PC-3 (cell line): ENCODE results near the gene KNCN. TPM values are rescaled to one million over a fixed set of nuclear protein-coding genes. Genes with fewer than 3 reads are reported as not detected.

ENCODE experiments used
- ATAC-seq: fragments of 200-7000 bp; cut with Tn5 transposase; 2 replicates; pipeline ENCODE4 v1.9.1; 2020; ENCODE audit warnings: mild to moderate bottlenecking, moderate library complexity
- BruUV-seq: library from RNA; stranded (reverse); fragments of 400-500 nt; replicated peaks from 2 replicates; lab custom pipeline; 2021; lab: Mats Ljungman, UMichigan
- CTCF ChIA-PET: fragments of 300-600 bp; sonication (Branson Sonifier 250); formaldehyde crosslinking; loops from one replicate; lab custom pipeline; 2022; ENCODE audit warnings: antibody characterized with exemption; lab: Charles Lee
- POLR2A ChIA-PET: fragments of 300-600 bp; sonication (Branson Sonifier 250); formaldehyde crosslinking; loops from one replicate; lab custom pipeline; 2022; ENCODE audit warnings: antibody characterized with exemption; ENCODE audit not compliant: unreplicated experiment; lab: Charles Lee
- DNase-seq: peaks from one replicate; pipeline ENCODE4 v3.0.0-alpha.2; 2015
- H2AFZ ChIP-seq: fragments of 300-600 bp; sonication (generic); 2 replicates; pipeline ENCODE4 v1.6.0; 2016; ENCODE audit warnings: antibody characterized with exemption, low read length
- H3F3A ChIP-seq: fragments of 300-600 bp; sonication (generic); one replicate; pipeline ENCODE4 v1.6.0; 2017; ENCODE audit warnings: antibody characterized with exemption, low read length, control low read depth, mild to moderate bottlenecking; ENCODE audit not compliant: unreplicated experiment
- H3K27ac ChIP-seq: fragments of 300-600 bp; sonication (generic); 2 replicates; pipeline ENCODE4 v1.5.1; 2016; ENCODE audit warnings: mild to moderate bottlenecking, low read length
- H3K27me3 ChIP-seq: fragments of 300-600 bp; sonication (generic); 2 replicates; pipeline ENCODE4 v1.6.1; 2016; ENCODE audit warnings: low read length, mixed read lengths
- H3K36me3 ChIP-seq: fragments of 300-600 bp; sonication (generic); 2 replicates; pipeline ENCODE4 v1.6.1; 2016; ENCODE audit warnings: low read depth, mixed run types, low read length, mixed read lengths
- H3K4me1 ChIP-seq: fragments of 300-600 bp; sonication (generic); 2 replicates; pipeline ENCODE4 v1.5.1; 2016; ENCODE audit warnings: low read length; ENCODE audit not compliant: insufficient read depth
- H3K4me2 ChIP-seq: fragments of 300-600 bp; sonication (generic); 2 replicates; pipeline ENCODE4 v1.6.0; 2016; ENCODE audit warnings: low read length
- H3K4me3 ChIP-seq: fragments of 300-600 bp; sonication (generic); 2 replicates; pipeline ENCODE4 v1.5.1; 2016; ENCODE audit warnings: mild to moderate bottlenecking, low read length, mixed read lengths
- H3K79me2 ChIP-seq: fragments of 300-600 bp; sonication (generic); 2 replicates; pipeline ENCODE4 v1.6.1; 2017; ENCODE audit warnings: low read length, mixed read lengths
- H3K9ac ChIP-seq: fragments of 300-600 bp; sonication (generic); 2 replicates; pipeline ENCODE4 v1.6.0; 2016; ENCODE audit warnings: mild to moderate bottlenecking, low read length
- H3K9me2 ChIP-seq: fragments of 300-600 bp; sonication (generic); replicated peaks from 2 replicates; pipeline ENCODE4 v1.6.1; 2016; ENCODE audit warnings: mixed run types, low read length, mixed read lengths
- H3K9me3 ChIP-seq: fragments of 300-600 bp; sonication (generic); 2 replicates; pipeline ENCODE4 v1.6.1; 2016; ENCODE audit warnings: low read length, mixed read lengths
- H4K20me1 ChIP-seq: fragments of 300-600 bp; sonication (generic); 2 replicates; pipeline ENCODE4 v1.6.1; 2016; ENCODE audit warnings: low read length, mixed read lengths
- EZH2 ChIP-seq: fragments of 300-600 bp; sonication (generic); IDR thresholded peaks from one replicate; pipeline ENCODE4 v1.6.1; 2017; ENCODE audit warnings: antibody characterized with exemption, mild to moderate bottlenecking, low read length; ENCODE audit not compliant: unreplicated experiment
- EZH2phosphoT487 ChIP-seq: fragments of 300-600 bp; sonication (generic); IDR thresholded peaks from 2 replicates; pipeline ENCODE4 v1.6.1; 2018; ENCODE audit warnings: mild to moderate bottlenecking, antibody characterized with exemption, low read length, borderline replicate concordance
- intact Hi-C: fragments of 100-400 bp; cut with micrococcal nuclease; formaldehyde crosslinking; loops from 2 replicates; pipeline ENCODE4 v1.9.0; 2023
- total RNA-seq: library from RNA; depleted of rRNA; stranded (reverse); fragments of >200 nt; gene quantifications from 2 replicates; pipeline ENCODE4 v1.2.3, GENCODE V29; 2014
- TF ChIP-seq, protein P1 (sequence below): fragments of 300-600 bp; sonication (generic); conservative IDR thresholded peaks from 2 replicates; pipeline ENCODE4 v1.5.1; 2017; ENCODE audit warnings: antibody characterized with exemption, low read depth, mild to moderate bottlenecking, low read length

Gene KNCN
- total RNA-seq, 1 experiment from 2014 or later, result not detected

DNA sequence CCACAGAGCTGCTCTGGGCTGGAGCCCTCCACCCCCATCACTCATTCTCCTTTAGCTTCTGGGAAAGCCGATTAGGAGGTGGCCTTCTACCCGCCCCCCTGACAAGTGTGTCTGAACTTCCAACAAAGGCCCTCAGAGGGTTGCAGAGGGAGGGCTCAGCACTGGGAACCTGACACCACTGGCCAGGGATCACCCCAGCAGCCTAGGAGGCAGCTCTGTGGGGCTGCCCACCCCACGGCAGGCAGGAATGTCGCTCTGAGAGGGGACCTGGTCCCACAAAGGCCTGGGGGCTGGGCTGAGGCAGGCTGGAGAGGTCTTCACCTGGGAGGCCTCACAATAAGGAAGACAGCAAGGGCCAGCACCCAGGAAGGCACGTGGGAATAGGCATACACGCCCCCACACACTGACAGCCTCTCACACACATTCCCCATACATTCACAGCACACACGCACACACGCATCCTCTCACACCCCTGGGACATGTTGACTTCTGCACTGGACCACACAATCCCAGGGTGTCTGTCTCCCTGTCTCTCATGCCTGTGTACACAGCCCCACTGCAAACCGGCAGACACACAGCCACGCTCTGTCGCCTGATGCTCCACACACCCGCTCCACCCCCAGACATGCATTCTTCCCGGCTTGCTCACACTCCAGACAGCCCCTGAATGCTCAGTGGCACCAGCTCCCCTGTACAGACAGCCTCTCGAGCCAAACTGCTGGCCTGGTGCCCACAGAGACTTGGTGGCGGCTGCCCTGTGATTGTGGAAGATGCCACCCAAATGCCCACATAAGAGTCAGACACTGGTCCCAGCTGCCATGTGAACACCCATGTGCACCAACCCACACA lies 31.2 kb downstream of the KNCN start:
- Histone ChIP-seq H3K79me2 (no peaks in the 10 kb centered on the region), H3F3A (no peaks in the 10 kb centered on the region), H4K20me1 (no peaks in the 10 kb centered on the region), H3K27me3 (no peaks in the 10 kb centered on the region), H3K27ac (peak overlapping the region; percentile 23), H3K36me3 (no peaks in the 10 kb centered on the region), H3K4me2 (peak overlapping the region; percentile 59), H3K9me3 (no peaks in the 10 kb centered on the region), H3K9me2 (no peaks in the 10 kb centered on the region), H2AFZ (peak overlapping the region; percentile 61), H3K4me3 (no peak overlapping the region), H3K9ac (no peak overlapping the region), H3K4me1 (peaks cover 62% of the 10 kb centered on the region)
- ChIA-PET POLR2A (no interaction called here), CTCF (no interaction called here)
- peak; percentile 87 for DNase-seq
- TF ChIP-seq EZH2phosphoT487, result no peak
- intact Hi-C loops, result no loop called here
- peak; percentile 60 for ATAC-seq
- BruUV-seq, result no TSS peak

DNA sequence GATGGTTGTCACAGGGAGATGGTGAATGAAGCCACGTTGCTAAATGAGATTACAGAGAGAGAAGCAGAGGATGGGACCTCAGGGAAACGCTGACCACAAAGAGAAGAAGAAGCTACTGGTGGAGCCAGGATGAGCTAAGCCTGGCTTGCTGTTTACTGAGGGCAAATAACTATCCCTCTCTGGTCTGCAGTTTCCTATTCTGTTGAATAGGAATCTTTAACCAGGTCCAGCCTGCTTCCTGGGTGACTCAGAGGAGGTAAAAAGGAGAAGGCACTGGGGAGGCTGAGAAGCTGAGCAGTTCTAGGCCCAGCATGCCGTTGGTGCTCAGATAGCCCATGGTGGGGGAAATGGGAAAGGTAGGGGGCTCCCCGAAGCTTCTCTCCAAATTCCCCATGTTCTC lies 32.2 kb downstream of the KNCN start:
- CTCF ChIA-PET, result no interaction called here
- no peak overlapping the region for H3K4me2 ChIP-seq

DNA sequence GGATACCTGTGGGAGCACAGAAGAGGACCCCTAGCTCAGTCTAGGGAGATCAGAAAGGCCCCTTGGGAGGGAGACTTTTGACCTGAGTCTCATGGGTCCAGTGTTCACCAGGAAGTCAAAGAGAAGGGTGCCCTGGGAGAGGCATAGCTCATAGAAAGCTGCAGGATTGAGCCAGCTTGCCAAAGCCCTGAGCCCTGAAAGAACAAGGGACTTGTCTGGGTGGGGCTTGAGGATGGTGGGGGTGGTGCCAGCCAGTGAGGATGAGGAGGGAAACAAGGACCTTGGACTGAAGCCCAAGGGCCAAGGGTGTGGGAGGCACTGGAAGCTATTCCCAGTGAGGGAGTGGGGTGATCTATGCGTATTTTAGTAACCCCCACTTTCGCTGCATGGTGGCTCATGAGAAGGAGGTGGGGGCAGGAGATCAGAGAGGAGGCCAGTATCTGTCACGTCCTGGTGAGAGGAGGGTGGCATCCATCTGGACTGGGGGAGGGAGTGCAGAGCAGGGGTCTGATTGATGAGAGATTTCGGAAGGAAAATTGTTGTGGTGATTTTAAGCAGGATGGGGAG lies 33.4 kb downstream of the KNCN start:
- Histone ChIP-seq H3K4me2 (peak overlapping the region; percentile 71; the same call in 1 of the 2 replicates), H2AFZ (no peak overlapping the region)

More for the DNA sequence above, 32.2 kb downstream of the KNCN start:
- H3K4me3 ChIP-seq, result no peak overlapping the region
- H3K79me2 ChIP-seq, result no peaks in the 10 kb centered on the region
- DNase-seq (peak; percentile 58), ATAC-seq (peak; percentile 14; the same call in 1 of the 2 replicates)
- POLR2A ChIA-PET, result no interaction called here
- intact Hi-C loops, result loop anchor here (2.0 kb wide), 1 partner anchor 112 kb away; no protein-coding TSS in a partner anchor
- no peak overlapping the region for H3K27ac ChIP-seq
- no peak overlapping the region for H3K9ac ChIP-seq
- H4K20me1 ChIP-seq, result no peaks in the 10 kb centered on the region
- H3K4me1 ChIP-seq, result peaks cover 62% of the 10 kb centered on the region
- TF ChIP-seq EZH2phosphoT487 (no peak), EZH2 (no peak)
- TF ChIP-seq, protein P1, sequence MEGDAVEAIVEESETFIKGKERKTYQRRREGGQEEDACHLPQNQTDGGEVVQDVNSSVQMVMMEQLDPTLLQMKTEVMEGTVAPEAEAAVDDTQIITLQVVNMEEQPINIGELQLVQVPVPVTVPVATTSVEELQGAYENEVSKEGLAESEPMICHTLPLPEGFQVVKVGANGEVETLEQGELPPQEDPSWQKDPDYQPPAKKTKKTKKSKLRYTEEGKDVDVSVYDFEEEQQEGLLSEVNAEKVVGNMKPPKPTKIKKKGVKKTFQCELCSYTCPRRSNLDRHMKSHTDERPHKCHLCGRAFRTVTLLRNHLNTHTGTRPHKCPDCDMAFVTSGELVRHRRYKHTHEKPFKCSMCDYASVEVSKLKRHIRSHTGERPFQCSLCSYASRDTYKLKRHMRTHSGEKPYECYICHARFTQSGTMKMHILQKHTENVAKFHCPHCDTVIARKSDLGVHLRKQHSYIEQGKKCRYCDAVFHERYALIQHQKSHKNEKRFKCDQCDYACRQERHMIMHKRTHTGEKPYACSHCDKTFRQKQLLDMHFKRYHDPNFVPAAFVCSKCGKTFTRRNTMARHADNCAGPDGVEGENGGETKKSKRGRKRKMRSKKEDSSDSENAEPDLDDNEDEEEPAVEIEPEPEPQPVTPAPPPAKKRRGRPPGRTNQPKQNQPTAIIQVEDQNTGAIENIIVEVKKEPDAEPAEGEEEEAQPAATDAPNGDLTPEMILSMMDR, result no peak
- H3F3A ChIP-seq, result no peaks in the 10 kb centered on the region
- no TSS peak for BruUV-seq
- H3K9me2 ChIP-seq, result no peaks in the 10 kb centered on the region
- no peaks in the 10 kb centered on the region for H3K9me3 ChIP-seq
- no peak overlapping the region for H2AFZ ChIP-seq
- no peaks in the 10 kb centered on the region for H3K27me3 ChIP-seq
- H3K36me3 ChIP-seq, result no peaks in the 10 kb centered on the region

More for the DNA sequence above, 33.4 kb downstream of the KNCN start:
- no peaks in the 10 kb centered on the region for H3K36me3 ChIP-seq
- no peak overlapping the region for H3K27ac ChIP-seq
- no peaks in the 10 kb centered on the region for H4K20me1 ChIP-seq
- no peaks in the 10 kb centered on the region for H3K9me2 ChIP-seq
- no TSS peak for BruUV-seq
- DNase-seq (no peak), ATAC-seq (no peak)
- intact Hi-C loops, result loop anchor here (2.0 kb wide), 1 partner anchor 111 kb away; no protein-coding TSS in a partner anchor
- H3K4me3 ChIP-seq, result no peak overlapping the region
- no peaks in the 10 kb centered on the region for H3K79me2 ChIP-seq
- H3K27me3 ChIP-seq, result no peaks in the 10 kb centered on the region
- H3K4me1 ChIP-seq, result peaks cover 60% of the 10 kb centered on the region
- no peaks in the 10 kb centered on the region for H3K9me3 ChIP-seq
- ChIA-PET CTCF (no interaction called here), POLR2A (no interaction called here)
- TF ChIP-seq EZH2, result no peak
- TF ChIP-seq, protein P1, result no peak
- TF ChIP-seq EZH2phosphoT487, result no peak
- H3K9ac ChIP-seq, result no peak overlapping the region
- H3F3A ChIP-seq, result no peaks in the 10 kb centered on the region
